HG03196 (cell line): ENCODE results near the gene SMYD2.

Experiments used
- ATAC-seq: cut with Tn5 transposase; IDR thresholded peaks from one replicate; pipeline ENCODE4 v1.9.1; 2021; ENCODE audit not compliant: unreplicated experiment

The SMYD2 gene

DNA sequence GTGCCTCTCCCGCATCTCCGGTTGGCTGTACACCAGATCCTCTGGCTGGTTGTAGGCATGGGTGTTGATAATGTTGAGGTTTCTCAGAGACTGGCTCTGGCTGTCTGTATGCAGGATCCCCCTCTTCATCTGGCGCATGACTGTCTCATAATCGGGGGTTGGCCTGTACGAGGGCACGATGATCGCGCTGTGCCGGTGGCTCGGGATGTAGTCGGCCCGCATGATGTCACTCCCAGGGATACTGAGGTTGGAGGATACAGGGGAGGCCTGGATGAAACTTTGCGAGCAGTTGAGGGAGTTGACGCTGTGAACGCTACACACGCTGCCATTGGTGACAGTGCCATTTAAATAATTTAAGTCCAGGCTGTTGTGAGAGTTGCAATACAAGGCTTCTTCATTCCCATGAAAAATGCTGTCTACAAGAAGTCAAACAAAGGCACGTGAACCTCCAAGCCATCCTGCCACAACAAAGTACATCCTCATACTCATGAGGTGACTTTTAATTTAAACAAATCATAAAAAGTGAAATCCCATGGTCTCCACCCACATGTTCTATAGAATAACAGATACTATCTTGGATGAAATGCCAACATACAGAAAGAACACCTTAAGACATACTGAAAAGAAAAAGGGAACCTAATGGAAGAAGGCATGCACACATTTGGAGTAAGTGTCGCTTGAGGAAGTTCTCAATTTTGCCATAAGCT, 103.6 kb downstream of the SMYD2 start:
- no peak for ATAC-seq

DNA sequence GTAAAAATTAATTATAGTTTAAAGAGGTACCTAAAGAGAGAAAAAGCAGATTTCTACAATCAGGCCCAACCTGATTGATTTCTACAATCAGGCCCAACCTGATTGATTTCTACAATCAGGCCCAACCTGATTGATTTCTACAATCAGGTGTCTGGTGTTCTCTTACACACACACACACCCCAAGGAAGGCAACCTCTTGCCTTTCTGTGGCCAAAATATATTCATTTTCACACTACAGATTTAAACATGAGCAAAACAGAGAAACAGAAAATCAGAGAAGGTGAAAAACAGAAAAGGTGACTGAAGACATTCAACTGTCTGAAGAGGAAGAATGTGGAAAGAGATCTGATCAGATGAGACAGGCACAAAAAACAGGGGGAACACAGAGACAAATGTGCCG, 104.5 kb downstream of the SMYD2 start:
- ATAC-seq: no peak

DNA sequence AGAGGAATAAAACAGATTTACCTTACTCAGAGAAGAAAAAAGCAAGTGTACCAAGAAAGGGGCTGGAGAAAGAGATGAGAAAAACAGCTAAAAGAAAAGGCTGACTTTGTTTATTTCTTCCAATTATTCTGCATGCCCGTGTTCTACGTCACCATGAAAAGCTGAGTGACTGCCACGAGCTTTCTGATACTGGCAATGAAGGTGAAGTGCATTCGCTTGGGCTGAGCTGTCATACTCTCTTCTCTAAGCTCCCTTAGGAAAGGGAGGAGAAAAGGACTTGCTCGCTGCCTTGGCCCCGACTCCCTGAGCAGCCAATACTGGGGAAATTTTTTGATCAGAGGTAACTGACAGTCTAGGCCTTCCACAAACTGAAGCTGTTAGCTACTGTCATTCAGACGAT, 105.4 kb downstream of the SMYD2 start:
- ATAC-seq: no peak
